Measurements from ENCODE around the gene DIAPH2.

DNA sequence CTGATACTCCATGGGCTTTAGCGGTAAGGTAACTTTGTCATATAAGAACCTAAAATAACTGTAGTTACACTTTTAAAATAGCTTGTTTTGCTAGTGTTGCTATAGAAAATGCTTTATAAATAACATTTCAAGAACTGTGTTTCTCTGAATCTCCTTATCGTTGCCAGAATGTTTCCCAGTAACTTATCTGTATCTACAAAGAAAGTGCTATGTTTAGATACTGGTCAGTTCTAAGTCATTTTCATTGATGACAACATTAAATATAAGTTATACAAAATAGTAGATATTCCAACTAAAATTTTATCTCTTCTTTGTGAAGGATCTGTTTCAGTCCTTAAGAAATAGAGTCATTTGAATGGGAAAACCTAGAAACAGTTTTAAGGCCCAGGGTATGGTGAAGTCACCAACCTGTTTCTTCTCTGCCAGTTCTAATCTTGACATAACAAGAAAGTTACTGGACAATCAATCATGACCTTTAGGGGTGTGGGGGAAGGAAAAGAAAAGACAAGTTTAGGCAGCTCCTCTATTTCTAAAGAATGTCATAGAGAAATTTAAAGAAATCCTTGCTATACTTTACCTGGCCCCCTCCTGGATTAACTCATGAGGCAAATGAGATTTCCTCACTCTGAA, 625.0 kb downstream of the DIAPH2 start:
- TF ChIP-seq POLR2AphosphoS5 (IDR thresholded peaks at IDR 0.05; ENCODE audit: low read depth, low read length) (no peak), REST (IDR thresholded peaks at IDR 0.05; ENCODE audit: low read depth) (no peak), CTCF (IDR thresholded peaks at IDR 0.05 in 2 of 3, conservative IDR thresholded peaks at IDR 0.05 in 1 of 3; ENCODE audit: borderline replicate concordance in 1 of 3, insufficient read depth in 1 of 3, low read depth in 2 of 3, low read length in 2 of 3) (no peak), YY1 (IDR thresholded peaks at IDR 0.05; ENCODE audit: extremely low read depth, insufficient replicate concordance, low read depth, low read length) (no peak), ZNF274 (IDR thresholded peaks at IDR 0.05; ENCODE audit: low read depth, low read length) (no peak), RAD21 (IDR thresholded peaks at IDR 0.05; ENCODE audit: low read depth) (no peak), POLR2A (IDR thresholded peaks at IDR 0.05; ENCODE audit: borderline replicate concordance, extremely low read depth, insufficient read depth, insufficient read length) (no peak), MAX (IDR thresholded peaks at IDR 0.05) (no peak), EZH2 (IDR thresholded peaks at IDR 0.05) (no peak), FOSL1 (IDR thresholded peaks at IDR 0.05; ENCODE audit: low read depth) (no peak), ELF1 (IDR thresholded peaks at IDR 0.05; ENCODE audit: borderline replicate concordance, low read depth) (no peak), CEBPB (IDR thresholded peaks at IDR 0.05; ENCODE audit: low read depth) (no peak), JUND (IDR thresholded peaks at IDR 0.05) (no peak), SP1 (IDR thresholded peaks at IDR 0.05; ENCODE audit: low read depth) (no peak)

Data from HCT116 (cell line).